Activated CD4-positive, alpha-beta T cell treated with anti-CD3 and anti-CD28 coated beads, Interleukin-2, amount 10 ng/mL, durations not matched to agents 24 days and 14 days (primary cell): ENCODE data around the gene PNMA6F. TPM values are rescaled to one million over a fixed set of nuclear protein-coding genes. Genes with fewer than 3 reads are reported as not detected.
"Not testable (repeated sequence)": the region's sequence is repeated elsewhere in the genome, so short reads cannot be mapped to it uniquely, and the experiment has no call there.

Source experiments
- DNase-seq: peaks from one replicate; pipeline ENCODE4 v3.0.0; 2022
- H3K27ac Mint-ChIP-seq: one replicate; pipeline ENCODE4 v1.8.0; 2022; ENCODE audit warnings: mild to moderate bottlenecking, mixed read lengths
- H3K27me3 Mint-ChIP-seq: one replicate; pipeline ENCODE4 v1.8.0; 2022; ENCODE audit warnings: mixed read lengths
- H3K36me3 Mint-ChIP-seq: one replicate; pipeline ENCODE4 v1.8.0; 2022; ENCODE audit warnings: low read depth, mild to moderate bottlenecking, mixed read lengths
- H3K4me1 Mint-ChIP-seq: one replicate; pipeline ENCODE4 v1.8.0; 2021; ENCODE audit warnings: mixed read lengths
- H3K4me3 Mint-ChIP-seq: one replicate; pipeline ENCODE4 v1.8.0; 2022; ENCODE audit warnings: mild to moderate bottlenecking, moderate library complexity, mixed read lengths
- H3K9me3 Mint-ChIP-seq: one replicate; pipeline ENCODE4 v1.8.0; 2021; ENCODE audit warnings: mixed read lengths
- intact Hi-C: fragments of 100-400 bp; cut with micrococcal nuclease; formaldehyde crosslinking; loops from one replicate; pipeline ENCODE4 v1.15.1; 2023
- total RNA-seq: library from RNA; stranded (reverse); gene quantifications from 2 replicates; pipeline ENCODE4 v1.2.3, GENCODE V29; 2022

Gene PNMA6F
- total RNA-seq, 1 donor from 2014 or later = not detected

GRCh38 chrX:153272070-153272469, 49.5 kb downstream of the PNMA6F start:
- H3K4me1 Mint-ChIP-seq, H3K27ac Mint-ChIP-seq, H3K4me3 Mint-ChIP-seq, intact Hi-C loops, H3K36me3 Mint-ChIP-seq, DNase-seq, H3K27me3 Mint-ChIP-seq, H3K9me3 Mint-ChIP-seq: not testable (repeated sequence)

Other genes with a start within 250 kb of the PNMA6F start
- gene PNMA6A, start 249.3 kb downstream of the PNMA6F start, total RNA-seq = 0.70 and 1.2 TPM in 2 replicates
- gene MAGEA1, start 142.5 kb downstream of the PNMA6F start, total RNA-seq = not detected in 2 replicates
- gene ZNF275, start 12.4 kb upstream of the PNMA6F start, total RNA-seq = 20.1 and 22.1 TPM in 2 replicates
- not detected in 2 replicates for gene PNMA6E, start 79.6 kb upstream of the PNMA6F start, total RNA-seq
- gene ZFP92, start 89.7 kb upstream of the PNMA6F start, total RNA-seq = 1.5 and 1.7 TPM in 2 replicates
- gene TREX2, start 124.3 kb upstream of the PNMA6F start, total RNA-seq = 1.1 and 1.9 TPM in 2 replicates
- gene HAUS7, start 148.8 kb upstream of the PNMA6F start, total RNA-seq = 75.7 and 79.4 TPM in 2 replicates
- gene BGN, start 173.2 kb upstream of the PNMA6F start, total RNA-seq = not detected in 2 replicates
- not detected in 2 replicates for gene ATP2B3, start 195.9 kb upstream of the PNMA6F start, total RNA-seq